ENCODE measurements around the gene MACROH2A1.

The MACROH2A1 gene

DNA sequence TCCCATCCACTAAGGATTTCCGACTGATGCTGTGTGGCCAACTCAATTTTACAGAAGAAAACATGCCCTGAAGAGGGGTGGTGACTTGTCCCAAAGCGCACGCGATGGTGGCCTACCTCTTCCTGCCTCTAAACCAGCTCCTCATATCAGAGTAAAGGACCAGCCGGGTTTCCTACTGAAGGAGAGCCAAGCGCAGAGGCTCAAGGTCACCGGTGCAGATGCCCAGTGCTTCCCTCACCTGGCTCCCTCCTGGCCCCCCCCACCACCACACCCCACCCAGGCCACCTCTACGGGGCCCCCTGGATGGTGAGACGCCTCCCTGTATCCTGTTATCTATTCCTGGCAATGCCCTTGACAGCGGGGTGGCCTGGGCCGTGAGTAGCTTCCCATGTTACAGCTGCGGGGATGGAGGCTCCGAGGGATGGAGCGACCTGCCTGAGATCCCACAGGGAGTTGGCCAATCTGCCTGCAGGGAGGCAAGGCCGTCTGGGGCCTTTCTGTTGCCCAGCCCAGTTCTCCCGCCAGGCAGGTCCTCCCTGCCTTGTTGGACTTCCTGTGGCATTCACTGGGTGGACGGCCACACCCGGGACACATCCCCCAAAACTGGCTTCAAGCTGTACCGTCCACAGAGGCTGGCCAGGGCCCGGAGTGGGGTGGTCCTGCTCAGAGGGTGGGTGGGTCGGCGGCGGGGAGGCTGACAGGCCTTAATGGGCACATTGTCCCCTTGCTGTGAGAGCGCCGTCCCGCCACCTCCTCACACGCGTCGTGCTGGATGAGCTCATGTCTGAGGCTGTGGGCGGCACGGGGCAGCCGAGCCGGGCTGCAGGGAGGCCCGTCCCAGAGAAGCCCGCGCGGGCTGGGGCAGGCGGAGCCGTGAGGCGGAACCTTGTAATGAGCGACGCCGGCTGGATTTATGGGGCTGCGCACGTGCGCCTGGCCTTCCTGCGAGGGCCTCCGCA, 72.5 kb downstream of the MACROH2A1 start:
- H3K9ac ChIP-seq (ENCODE audit: low read length) = no peak overlapping the region
- no peak overlapping the region for H3K4me3 ChIP-seq (ENCODE audit: low read length)
- no peaks in the 10 kb centered on the region for H3K27me3 ChIP-seq (ENCODE audit: control insufficient read depth, insufficient read depth, low read length)
- H3K27ac ChIP-seq (ENCODE audit: low read depth, low read length) = no peak overlapping the region
- no peaks in the 10 kb centered on the region for H3K4me1 ChIP-seq (ENCODE audit: control insufficient read depth, insufficient read depth, low read length)
- H3K36me3 ChIP-seq (ENCODE audit: control insufficient read depth, insufficient read depth, low read length) = no peaks in the 10 kb centered on the region

DNA sequence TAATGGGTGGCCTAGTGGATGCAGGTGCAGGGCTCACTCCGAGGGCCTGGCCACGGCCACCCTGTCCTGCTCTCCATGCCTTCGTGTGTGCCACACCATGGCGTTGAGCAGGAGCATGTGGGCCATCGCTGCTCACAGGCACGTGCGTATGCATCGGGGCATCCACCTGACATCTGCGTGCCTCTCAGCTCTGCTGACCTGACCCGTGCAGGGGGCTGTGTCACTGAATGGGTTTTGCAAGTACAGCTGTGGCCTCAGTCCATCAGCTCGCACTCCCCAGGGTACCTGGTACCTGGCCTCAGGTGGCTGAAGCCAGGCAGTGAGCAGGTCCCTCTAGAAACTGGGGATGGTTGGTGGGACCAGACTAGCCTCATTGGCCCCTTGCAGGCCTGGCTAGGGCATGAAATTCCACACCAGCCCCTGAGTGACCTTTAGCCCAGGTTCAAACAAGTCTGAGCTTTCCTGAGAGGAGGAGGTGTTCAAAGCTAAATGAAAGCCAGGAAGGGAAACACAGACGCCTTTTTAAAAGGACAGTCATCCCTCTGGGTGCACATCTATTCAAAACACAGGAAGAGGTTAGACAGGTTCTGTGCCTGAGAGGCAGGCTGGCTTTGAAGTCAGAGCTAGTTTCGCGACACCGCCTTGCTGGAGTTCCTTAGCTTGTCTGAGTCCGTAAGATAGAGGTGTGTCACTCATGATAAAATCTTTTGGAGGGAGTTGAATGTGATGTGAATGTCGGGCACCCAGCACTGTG, 74.0 kb downstream of the MACROH2A1 start:
- Histone ChIP-seq H3K9ac (ENCODE audit: low read length) (no peak overlapping the region), H3K4me3 (ENCODE audit: low read length) (no peak overlapping the region), H3K4me1 (ENCODE audit: control insufficient read depth, insufficient read depth, low read length) (no peaks in the 10 kb centered on the region), H3K27ac (ENCODE audit: low read depth, low read length) (no peak overlapping the region), H3K36me3 (ENCODE audit: control insufficient read depth, insufficient read depth, low read length) (no peaks in the 10 kb centered on the region), H3K27me3 (ENCODE audit: control insufficient read depth, insufficient read depth, low read length) (no peaks in the 10 kb centered on the region)

DNA sequence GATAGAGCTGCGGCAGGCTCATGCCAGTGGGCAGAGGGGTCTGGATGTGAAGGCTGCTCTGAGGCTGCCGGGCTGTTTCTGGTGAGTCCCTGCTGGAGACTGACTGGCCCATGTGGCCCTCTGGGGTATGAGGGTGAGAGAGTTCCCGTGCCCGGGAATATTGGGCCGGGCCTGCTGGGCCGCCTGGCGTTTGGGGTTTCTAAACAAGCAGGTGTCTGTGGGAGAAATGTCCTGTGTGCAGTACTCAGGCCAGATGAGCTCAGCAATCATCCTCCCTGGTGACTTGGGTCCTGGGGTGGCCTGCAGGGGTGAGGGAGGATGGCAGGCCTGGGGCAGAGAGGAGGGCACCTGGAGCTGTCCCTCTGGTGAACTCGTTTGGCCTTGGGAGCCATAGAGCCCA, 74.9 kb downstream of the MACROH2A1 start:
- H3K4me1 ChIP-seq (ENCODE audit: control insufficient read depth, insufficient read depth, low read length) = no peaks in the 10 kb centered on the region
- H3K4me3 ChIP-seq (ENCODE audit: low read length) = no peak overlapping the region
- H3K9ac ChIP-seq (ENCODE audit: low read length) = no peak overlapping the region
- H3K27ac ChIP-seq (ENCODE audit: low read depth, low read length) = no peak overlapping the region
- H3K36me3 ChIP-seq (ENCODE audit: control insufficient read depth, insufficient read depth, low read length) = no peaks in the 10 kb centered on the region
- H3K27me3 ChIP-seq (ENCODE audit: control insufficient read depth, insufficient read depth, low read length) = no peaks in the 10 kb centered on the region

DNA sequence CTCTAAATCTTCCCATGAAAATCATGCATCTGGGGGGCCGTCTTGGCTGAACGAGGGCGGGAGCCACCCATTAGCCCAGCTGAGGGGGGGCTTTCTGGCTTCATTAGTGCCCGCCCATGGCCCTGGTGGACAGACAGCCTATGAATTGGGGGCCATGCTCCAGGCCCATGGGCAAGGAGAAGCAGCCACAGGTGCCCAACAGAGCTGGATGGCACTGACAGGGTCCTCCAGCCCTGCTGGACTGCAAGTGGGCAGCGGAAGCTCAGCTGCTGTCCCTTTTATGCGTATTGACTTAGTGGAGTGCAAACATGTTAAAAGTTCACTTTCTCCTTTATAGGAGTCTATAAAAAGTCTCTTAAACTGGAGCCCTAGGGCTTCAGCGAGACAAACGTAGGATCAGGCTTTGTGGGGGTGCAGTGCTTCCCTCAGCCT, 75.3 kb downstream of the MACROH2A1 start:
- no peaks in the 10 kb centered on the region for H3K4me1 ChIP-seq (ENCODE audit: control insufficient read depth, insufficient read depth, low read length)
- no peaks in the 10 kb centered on the region for H3K27me3 ChIP-seq (ENCODE audit: control insufficient read depth, insufficient read depth, low read length)
- H3K27ac ChIP-seq (ENCODE audit: low read depth, low read length) = no peak overlapping the region
- H3K36me3 ChIP-seq (ENCODE audit: control insufficient read depth, insufficient read depth, low read length) = no peaks in the 10 kb centered on the region
- H3K4me3 ChIP-seq (ENCODE audit: low read length) = no peak overlapping the region
- H3K9ac ChIP-seq (ENCODE audit: low read length) = no peak overlapping the region

DNA sequence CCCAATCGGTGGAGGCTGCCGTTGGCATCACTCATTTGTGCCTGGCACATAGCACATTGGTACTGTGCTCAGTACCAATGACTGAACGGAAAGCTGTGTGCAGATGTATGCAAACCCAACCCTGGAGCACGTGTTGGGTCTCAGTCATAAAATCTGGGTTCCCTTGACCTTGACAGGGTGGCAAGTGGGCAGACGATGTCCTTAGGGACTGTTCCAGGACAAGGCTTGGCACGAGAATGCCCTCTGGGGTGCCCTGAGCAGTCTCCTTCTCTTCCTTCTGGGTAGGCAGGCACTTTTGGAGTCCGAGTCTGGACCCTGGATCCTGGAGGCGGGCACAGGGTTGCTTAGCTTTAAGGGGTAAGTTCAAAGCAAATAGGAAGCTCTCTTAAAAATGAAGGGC, 75.8 kb downstream of the MACROH2A1 start:
- no peak overlapping the region for H3K4me3 ChIP-seq (ENCODE audit: low read length)
- H3K4me1 ChIP-seq (ENCODE audit: control insufficient read depth, insufficient read depth, low read length) = no peaks in the 10 kb centered on the region
- H3K9ac ChIP-seq (ENCODE audit: low read length) = no peak overlapping the region
- no peaks in the 10 kb centered on the region for H3K27me3 ChIP-seq (ENCODE audit: control insufficient read depth, insufficient read depth, low read length)
- no peaks in the 10 kb centered on the region for H3K36me3 ChIP-seq (ENCODE audit: control insufficient read depth, insufficient read depth, low read length)
- no peak overlapping the region for H3K27ac ChIP-seq (ENCODE audit: low read depth, low read length)

DNA sequence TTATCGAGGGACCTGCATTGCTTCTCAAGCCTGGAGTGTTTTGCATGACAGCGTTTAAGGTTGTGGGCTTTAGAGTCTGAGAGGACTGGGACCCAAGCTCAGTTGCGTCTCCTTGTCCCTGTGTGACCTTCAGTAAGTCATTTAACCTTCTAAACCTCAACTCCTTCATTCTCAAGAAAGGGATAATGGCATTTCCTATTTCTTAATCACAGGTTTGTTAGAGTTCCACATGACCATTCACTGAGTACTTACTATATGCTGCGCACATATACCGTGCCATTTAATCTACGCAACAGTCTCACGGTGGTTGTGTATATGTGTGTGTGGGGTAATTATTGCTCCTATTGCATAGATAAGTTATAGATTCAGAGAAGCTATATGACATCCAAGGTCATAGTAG, 76.3 kb downstream of the MACROH2A1 start:
- no peaks in the 10 kb centered on the region for H3K36me3 ChIP-seq (ENCODE audit: control insufficient read depth, insufficient read depth, low read length)
- no peaks in the 10 kb centered on the region for H3K27me3 ChIP-seq (ENCODE audit: control insufficient read depth, insufficient read depth, low read length)
- H3K4me3 ChIP-seq (ENCODE audit: low read length) = no peak overlapping the region
- H3K4me1 ChIP-seq (ENCODE audit: control insufficient read depth, insufficient read depth, low read length) = no peaks in the 10 kb centered on the region
- no peak overlapping the region for H3K27ac ChIP-seq (ENCODE audit: low read depth, low read length)
- H3K9ac ChIP-seq (ENCODE audit: low read length) = no peak overlapping the region

DNA sequence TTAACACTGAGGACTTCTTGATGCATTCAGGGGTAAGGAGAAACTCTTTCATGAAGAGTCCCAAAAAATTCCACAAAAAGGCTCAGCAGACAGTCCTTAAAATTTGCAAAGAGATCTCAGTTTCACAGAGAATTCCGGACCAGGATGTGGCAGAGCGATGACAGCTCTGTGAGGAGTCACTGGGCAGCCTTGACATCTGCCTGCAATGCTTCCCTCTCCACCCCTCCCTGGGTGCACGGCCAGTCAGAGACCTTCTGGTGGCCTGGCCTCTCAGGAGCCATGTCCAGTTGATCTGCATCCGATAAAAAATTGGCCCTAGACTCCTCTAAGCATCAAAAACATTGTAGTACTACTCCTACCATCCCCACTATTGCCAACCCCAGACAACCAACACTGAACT, 76.8 kb downstream of the MACROH2A1 start:
- H3K9ac ChIP-seq (ENCODE audit: low read length) = no peak overlapping the region
- H3K36me3 ChIP-seq (ENCODE audit: control insufficient read depth, insufficient read depth, low read length) = no peaks in the 10 kb centered on the region
- no peaks in the 10 kb centered on the region for H3K27me3 ChIP-seq (ENCODE audit: control insufficient read depth, insufficient read depth, low read length)
- H3K4me1 ChIP-seq (ENCODE audit: control insufficient read depth, insufficient read depth, low read length) = peaks cover 1% of the 10 kb centered on the region
- H3K4me3 ChIP-seq (ENCODE audit: low read length) = no peak overlapping the region
- no peak overlapping the region for H3K27ac ChIP-seq (ENCODE audit: low read depth, low read length)

DNA sequence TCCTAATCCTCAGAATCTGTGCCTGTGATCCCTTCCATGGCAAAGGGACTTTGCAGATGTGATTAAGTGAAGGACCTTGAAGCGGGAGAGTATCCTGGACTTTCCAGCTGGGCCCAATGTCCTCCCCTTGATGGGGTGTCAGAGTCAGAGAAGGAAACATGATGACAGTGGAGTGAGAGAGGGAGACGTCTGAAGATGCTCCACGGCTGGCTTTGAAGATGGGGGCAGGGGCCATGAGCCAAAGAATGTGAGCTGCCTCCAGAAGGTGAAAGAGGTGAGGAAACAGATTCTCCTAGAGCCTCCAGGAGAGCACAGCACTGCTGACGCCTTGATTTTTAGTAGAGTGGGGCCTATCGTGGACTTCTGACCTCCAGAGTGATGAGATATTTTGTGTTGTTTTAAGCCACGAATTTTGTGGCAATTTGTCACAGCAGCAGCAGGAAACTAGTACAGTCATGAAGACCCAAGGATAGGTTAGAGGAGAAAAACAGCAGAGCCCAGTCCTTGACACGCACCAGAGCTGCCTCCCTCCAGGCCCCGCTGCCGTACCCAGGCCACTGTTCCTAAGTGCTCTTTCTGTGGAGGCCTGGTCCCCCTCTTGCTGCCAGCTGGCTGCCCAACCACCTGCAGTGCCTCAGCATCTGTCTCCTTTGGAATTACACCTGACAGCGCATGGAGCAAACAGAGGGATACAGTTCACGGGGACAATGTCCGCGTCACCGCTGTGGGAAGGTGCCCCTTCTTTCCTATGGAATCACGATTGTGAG, 78.1 kb downstream of the MACROH2A1 start:
- Histone ChIP-seq H3K9ac (ENCODE audit: low read length) (no peak overlapping the region), H3K27me3 (ENCODE audit: control insufficient read depth, insufficient read depth, low read length) (no peaks in the 10 kb centered on the region), H3K36me3 (ENCODE audit: control insufficient read depth, insufficient read depth, low read length) (no peaks in the 10 kb centered on the region), H3K4me1 (ENCODE audit: control insufficient read depth, insufficient read depth, low read length) (peaks cover 6% of the 10 kb centered on the region), H3K4me3 (ENCODE audit: low read length) (no peak overlapping the region), H3K27ac (ENCODE audit: low read depth, low read length) (no peak overlapping the region)

DNA sequence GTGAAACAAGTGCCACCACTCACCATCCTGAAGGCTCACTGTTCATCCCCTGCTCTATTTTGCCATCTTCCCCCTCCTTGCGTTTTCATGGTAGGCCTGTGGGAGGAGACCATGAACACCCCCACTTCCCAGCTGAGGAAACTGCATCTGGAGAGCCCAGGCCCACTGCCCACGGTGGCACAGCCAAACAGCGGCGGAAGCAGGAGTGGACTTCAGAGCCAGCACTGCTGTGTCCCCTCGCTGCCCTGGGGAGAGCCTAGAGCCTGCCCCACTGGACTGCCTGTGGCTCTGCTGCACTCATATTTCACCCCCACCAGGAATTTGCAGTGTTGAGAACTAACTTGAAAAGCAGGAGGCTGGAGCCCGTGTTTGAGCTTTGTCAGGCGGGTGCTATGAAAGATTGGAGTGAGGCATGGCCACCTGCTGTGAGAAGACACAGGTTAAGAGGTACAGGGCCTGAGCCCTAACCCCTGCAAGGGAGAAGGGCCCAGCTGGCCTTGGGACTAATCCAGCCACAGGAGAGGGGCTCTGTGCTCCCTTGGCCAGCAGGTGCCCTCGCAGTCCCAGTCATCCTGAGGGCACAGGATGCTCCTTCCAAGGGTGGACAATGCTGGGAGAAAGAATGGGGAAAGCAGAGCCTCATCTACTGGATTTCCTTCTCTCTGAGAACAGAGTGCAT, 79.0 kb downstream of the MACROH2A1 start:
- H3K27me3 ChIP-seq (ENCODE audit: control insufficient read depth, insufficient read depth, low read length) = no peaks in the 10 kb centered on the region
- H3K36me3 ChIP-seq (ENCODE audit: control insufficient read depth, insufficient read depth, low read length) = no peaks in the 10 kb centered on the region
- H3K27ac ChIP-seq (ENCODE audit: low read depth, low read length) = no peak overlapping the region
- no peak overlapping the region for H3K9ac ChIP-seq (ENCODE audit: low read length)
- H3K4me3 ChIP-seq (ENCODE audit: low read length) = no peak overlapping the region
- H3K4me1 ChIP-seq (ENCODE audit: control insufficient read depth, insufficient read depth, low read length) = peaks cover 6% of the 10 kb centered on the region

DNA sequence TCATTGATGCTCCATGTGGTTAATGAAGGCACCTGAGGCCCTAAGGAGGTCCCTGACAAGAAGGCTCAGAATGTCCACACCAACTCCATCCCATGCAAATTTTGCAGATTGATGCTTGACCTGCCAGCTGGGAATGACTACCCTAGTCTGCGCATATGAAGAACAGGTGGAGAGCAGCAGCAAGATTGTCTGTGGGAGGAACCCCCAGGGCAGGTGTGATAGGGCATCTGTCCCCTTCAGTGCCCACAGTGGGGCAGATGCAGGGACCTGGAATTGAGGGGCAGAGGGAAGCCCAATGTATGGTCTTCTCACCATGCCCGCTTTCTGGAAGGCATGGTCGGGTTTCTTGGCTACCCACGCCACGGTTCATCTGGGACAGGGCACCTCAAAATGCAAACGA, 79.6 kb downstream of the MACROH2A1 start:
- Histone ChIP-seq H3K4me3 (ENCODE audit: low read length) (no peak overlapping the region), H3K4me1 (ENCODE audit: control insufficient read depth, insufficient read depth, low read length) (peaks cover 6% of the 10 kb centered on the region), H3K27ac (ENCODE audit: low read depth, low read length) (no peak overlapping the region), H3K9ac (ENCODE audit: low read length) (no peak overlapping the region), H3K36me3 (ENCODE audit: control insufficient read depth, insufficient read depth, low read length) (no peaks in the 10 kb centered on the region), H3K27me3 (ENCODE audit: control insufficient read depth, insufficient read depth, low read length) (no peaks in the 10 kb centered on the region)

DNA sequence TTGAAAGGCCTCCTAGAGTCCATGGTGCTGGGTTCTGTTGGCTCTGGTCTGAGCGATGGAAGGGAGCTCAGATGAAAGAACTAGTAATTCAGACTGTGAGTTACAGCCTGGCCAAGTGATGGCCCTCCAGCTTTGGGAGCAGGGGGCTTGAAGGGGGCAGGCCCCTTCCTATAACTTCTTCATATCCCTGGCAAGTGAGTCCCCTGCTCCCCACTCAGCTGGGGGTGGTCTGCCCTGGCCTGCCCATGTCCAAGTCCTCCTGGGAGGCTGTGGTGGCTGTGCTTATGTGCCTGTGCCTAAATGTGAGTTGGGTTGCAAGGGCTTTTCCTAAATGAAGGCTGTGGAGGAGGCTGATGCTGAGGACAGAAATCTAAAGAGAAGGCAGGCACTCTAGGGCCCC, 80.1 kb downstream of the MACROH2A1 start:
- Histone ChIP-seq H3K27ac (ENCODE audit: low read depth, low read length) (no peak overlapping the region), H3K36me3 (ENCODE audit: control insufficient read depth, insufficient read depth, low read length) (no peaks in the 10 kb centered on the region), H3K9ac (ENCODE audit: low read length) (no peak overlapping the region), H3K27me3 (ENCODE audit: control insufficient read depth, insufficient read depth, low read length) (no peaks in the 10 kb centered on the region), H3K4me3 (ENCODE audit: low read length) (no peak overlapping the region), H3K4me1 (ENCODE audit: control insufficient read depth, insufficient read depth, low read length) (peaks cover 6% of the 10 kb centered on the region)

DNA sequence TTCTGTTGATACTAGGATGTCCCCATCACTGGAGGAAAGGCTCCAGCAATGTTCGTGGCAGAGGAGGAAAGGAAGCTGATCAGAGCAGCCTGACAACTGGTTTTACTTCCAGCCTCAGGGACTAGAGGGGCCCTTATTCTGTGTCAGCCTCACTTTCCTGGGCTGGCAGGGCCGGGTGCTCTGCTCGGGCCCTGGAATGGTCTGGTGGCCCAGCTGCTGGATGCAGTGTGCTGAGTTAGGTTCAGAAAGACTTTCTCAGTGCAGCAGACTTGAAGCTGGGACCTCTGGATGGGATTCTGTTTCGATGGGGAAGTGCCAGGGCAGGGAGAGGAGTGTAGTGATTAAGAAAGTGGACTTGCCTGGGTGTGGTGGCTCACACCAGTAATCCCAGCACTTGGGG, 81.0 kb downstream of the MACROH2A1 start:
- Histone ChIP-seq H3K4me3 (ENCODE audit: low read length) (no peak overlapping the region), H3K4me1 (ENCODE audit: control insufficient read depth, insufficient read depth, low read length) (peaks cover 6% of the 10 kb centered on the region), H3K27me3 (ENCODE audit: control insufficient read depth, insufficient read depth, low read length) (no peaks in the 10 kb centered on the region), H3K36me3 (ENCODE audit: control insufficient read depth, insufficient read depth, low read length) (no peaks in the 10 kb centered on the region), H3K27ac (ENCODE audit: low read depth, low read length) (no peak overlapping the region), H3K9ac (ENCODE audit: low read length) (no peak overlapping the region)
